ENCODE results near the gene ELP2.

DNA sequence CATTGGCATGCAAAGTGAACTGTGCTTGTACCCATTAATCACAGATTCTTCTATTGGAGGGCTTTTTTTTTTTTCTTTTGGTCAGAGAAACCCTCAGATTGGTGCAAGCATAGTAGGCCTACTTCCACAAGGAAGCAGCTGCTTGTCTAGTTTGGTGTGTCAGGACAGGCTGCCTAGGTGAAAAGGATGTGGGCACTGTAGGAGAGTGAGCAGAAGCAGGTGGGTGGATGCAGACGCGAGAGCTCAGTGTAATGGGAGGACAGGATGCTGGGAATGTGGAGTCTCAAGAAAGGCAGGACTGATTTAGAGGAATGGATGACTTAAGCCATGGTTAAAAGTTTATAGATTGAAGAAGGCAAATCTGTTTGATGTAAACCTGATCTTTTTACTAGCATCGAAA lies 3.1 kb downstream of the ELP2 start:
- TF ChIP-seq YBX1 (IDR thresholded peaks at IDR 0.05) (no peak), SIRT6 (IDR thresholded peaks at IDR 0.05; ENCODE audit: low read depth, low read length) (no peak), SMC3 (conservative IDR thresholded peaks at IDR 0.05; ENCODE audit: insufficient read depth, low read depth, low read length) (no peak), TSC22D4 (tag; IDR thresholded peaks at IDR 0.05) (no peak)
- TF ChIP-seq, protein P1, sequence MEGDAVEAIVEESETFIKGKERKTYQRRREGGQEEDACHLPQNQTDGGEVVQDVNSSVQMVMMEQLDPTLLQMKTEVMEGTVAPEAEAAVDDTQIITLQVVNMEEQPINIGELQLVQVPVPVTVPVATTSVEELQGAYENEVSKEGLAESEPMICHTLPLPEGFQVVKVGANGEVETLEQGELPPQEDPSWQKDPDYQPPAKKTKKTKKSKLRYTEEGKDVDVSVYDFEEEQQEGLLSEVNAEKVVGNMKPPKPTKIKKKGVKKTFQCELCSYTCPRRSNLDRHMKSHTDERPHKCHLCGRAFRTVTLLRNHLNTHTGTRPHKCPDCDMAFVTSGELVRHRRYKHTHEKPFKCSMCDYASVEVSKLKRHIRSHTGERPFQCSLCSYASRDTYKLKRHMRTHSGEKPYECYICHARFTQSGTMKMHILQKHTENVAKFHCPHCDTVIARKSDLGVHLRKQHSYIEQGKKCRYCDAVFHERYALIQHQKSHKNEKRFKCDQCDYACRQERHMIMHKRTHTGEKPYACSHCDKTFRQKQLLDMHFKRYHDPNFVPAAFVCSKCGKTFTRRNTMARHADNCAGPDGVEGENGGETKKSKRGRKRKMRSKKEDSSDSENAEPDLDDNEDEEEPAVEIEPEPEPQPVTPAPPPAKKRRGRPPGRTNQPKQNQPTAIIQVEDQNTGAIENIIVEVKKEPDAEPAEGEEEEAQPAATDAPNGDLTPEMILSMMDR (IDR thresholded peaks at IDR 0.05 in 2 of 3, conservative IDR thresholded peaks at IDR 0.05 in 1 of 3; ENCODE audit: insufficient read depth in 2 of 3, low read depth in 1 of 3, low read length in 3 of 3): no peak
- TF ChIP-seq, protein P2, sequence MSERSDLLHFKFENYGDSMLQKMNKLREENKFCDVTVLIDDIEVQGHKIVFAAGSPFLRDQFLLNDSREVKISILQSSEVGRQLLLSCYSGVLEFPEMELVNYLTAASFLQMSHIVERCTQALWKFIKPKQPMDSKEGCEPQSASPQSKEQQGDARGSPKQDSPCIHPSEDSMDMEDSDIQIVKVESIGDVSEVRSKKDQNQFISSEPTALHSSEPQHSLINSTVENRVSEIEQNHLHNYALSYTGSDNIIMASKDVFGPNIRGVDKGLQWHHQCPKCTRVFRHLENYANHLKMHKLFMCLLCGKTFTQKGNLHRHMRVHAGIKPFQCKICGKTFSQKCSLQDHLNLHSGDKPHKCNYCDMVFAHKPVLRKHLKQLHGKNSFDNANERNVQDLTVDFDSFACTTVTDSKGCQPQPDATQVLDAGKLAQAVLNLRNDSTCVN (CRISPR knock-in tag; IDR thresholded peaks at IDR 0.05): no peak
- TF ChIP-seq, protein P3, sequence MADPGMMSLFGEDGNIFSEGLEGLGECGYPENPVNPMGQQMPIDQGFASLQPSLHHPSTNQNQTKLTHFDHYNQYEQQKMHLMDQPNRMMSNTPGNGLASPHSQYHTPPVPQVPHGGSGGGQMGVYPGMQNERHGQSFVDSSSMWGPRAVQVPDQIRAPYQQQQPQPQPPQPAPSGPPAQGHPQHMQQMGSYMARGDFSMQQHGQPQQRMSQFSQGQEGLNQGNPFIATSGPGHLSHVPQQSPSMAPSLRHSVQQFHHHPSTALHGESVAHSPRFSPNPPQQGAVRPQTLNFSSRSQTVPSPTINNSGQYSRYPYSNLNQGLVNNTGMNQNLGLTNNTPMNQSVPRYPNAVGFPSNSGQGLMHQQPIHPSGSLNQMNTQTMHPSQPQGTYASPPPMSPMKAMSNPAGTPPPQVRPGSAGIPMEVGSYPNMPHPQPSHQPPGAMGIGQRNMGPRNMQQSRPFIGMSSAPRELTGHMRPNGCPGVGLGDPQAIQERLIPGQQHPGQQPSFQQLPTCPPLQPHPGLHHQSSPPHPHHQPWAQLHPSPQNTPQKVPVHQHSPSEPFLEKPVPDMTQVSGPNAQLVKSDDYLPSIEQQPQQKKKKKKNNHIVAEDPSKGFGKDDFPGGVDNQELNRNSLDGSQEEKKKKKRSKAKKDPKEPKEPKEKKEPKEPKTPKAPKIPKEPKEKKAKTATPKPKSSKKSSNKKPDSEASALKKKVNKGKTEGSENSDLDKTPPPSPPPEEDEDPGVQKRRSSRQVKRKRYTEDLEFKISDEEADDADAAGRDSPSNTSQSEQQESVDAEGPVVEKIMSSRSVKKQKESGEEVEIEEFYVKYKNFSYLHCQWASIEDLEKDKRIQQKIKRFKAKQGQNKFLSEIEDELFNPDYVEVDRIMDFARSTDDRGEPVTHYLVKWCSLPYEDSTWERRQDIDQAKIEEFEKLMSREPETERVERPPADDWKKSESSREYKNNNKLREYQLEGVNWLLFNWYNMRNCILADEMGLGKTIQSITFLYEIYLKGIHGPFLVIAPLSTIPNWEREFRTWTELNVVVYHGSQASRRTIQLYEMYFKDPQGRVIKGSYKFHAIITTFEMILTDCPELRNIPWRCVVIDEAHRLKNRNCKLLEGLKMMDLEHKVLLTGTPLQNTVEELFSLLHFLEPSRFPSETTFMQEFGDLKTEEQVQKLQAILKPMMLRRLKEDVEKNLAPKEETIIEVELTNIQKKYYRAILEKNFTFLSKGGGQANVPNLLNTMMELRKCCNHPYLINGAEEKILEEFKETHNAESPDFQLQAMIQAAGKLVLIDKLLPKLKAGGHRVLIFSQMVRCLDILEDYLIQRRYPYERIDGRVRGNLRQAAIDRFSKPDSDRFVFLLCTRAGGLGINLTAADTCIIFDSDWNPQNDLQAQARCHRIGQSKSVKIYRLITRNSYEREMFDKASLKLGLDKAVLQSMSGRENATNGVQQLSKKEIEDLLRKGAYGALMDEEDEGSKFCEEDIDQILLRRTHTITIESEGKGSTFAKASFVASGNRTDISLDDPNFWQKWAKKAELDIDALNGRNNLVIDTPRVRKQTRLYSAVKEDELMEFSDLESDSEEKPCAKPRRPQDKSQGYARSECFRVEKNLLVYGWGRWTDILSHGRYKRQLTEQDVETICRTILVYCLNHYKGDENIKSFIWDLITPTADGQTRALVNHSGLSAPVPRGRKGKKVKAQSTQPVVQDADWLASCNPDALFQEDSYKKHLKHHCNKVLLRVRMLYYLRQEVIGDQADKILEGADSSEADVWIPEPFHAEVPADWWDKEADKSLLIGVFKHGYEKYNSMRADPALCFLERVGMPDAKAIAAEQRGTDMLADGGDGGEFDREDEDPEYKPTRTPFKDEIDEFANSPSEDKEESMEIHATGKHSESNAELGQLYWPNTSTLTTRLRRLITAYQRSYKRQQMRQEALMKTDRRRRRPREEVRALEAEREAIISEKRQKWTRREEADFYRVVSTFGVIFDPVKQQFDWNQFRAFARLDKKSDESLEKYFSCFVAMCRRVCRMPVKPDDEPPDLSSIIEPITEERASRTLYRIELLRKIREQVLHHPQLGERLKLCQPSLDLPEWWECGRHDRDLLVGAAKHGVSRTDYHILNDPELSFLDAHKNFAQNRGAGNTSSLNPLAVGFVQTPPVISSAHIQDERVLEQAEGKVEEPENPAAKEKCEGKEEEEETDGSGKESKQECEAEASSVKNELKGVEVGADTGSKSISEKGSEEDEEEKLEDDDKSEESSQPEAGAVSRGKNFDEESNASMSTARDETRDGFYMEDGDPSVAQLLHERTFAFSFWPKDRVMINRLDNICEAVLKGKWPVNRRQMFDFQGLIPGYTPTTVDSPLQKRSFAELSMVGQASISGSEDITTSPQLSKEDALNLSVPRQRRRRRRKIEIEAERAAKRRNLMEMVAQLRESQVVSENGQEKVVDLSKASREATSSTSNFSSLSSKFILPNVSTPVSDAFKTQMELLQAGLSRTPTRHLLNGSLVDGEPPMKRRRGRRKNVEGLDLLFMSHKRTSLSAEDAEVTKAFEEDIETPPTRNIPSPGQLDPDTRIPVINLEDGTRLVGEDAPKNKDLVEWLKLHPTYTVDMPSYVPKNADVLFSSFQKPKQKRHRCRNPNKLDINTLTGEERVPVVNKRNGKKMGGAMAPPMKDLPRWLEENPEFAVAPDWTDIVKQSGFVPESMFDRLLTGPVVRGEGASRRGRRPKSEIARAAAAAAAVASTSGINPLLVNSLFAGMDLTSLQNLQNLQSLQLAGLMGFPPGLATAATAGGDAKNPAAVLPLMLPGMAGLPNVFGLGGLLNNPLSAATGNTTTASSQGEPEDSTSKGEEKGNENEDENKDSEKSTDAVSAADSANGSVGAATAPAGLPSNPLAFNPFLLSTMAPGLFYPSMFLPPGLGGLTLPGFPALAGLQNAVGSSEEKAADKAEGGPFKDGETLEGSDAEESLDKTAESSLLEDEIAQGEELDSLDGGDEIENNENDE (IDR thresholded peaks at IDR 0.05; ENCODE audit: low read depth, low read length): no peak

All from K562 (cell line).